HepG2 (cell line): ENCODE measurements around the gene PRR35. TPM values are rescaled to one million over a fixed set of nuclear protein-coding genes. Genes with fewer than 3 reads are reported as not detected.

Experiments used
- ATAD3A ChIP-seq: sonication (generic); formaldehyde crosslinking; IDR thresholded peaks from 2 replicates; pipeline ENCODE4 v1.4.0; 2020; ENCODE audit warnings: missing genetic modification reagents
- ATF1 ChIP-seq: IDR thresholded peaks from 2 replicates; pipeline ENCODE4 v1.6.1; 2016; ENCODE audit warnings: mild to moderate bottlenecking, control low read depth
- FOSL2 ChIP-seq: sonication (generic); formaldehyde crosslinking; IDR thresholded peaks from 2 replicates; pipeline ENCODE4 v1.4.0; 2020; ENCODE audit warnings: missing genetic modification reagents
- MEF2D ChIP-seq: sonication (generic); formaldehyde crosslinking; IDR thresholded peaks from 2 replicates; pipeline ENCODE4 v1.5.1; 2020; ENCODE audit warnings: mild to moderate bottlenecking, missing genetic modification reagents
- NCOA2 ChIP-seq: sonication (generic); formaldehyde crosslinking; IDR thresholded peaks from 2 replicates; pipeline ENCODE4 v1.8.0; 2022; ENCODE audit warnings: inconsistent platforms
- NCOA5 ChIP-seq: sonication (generic); formaldehyde crosslinking; IDR thresholded peaks from 2 replicates; pipeline ENCODE4 v1.4.0; 2020; ENCODE audit warnings: missing genetic modification reagents
- NR2C2 ChIP-seq: sonication (generic); formaldehyde crosslinking; IDR thresholded peaks from 2 replicates; pipeline ENCODE4 v1.4.0; 2020; ENCODE audit warnings: missing genetic modification reagents, mild to moderate bottlenecking, moderate library complexity, borderline replicate concordance
- NR2F1 ChIP-seq, 2 experiments: fragments of 450-650 bp in 1 of 2; formaldehyde crosslinking in 1 of 2; IDR thresholded peaks; 2 replicates each; pipeline versions ENCODE4 v1.5.0 to v1.6.1; 2016 to 2020; ENCODE audit warnings: mild to moderate bottlenecking in 1 of 2, missing compliant biosample characterization in 1 of 2, missing genetic modification reagents in 1 of 2, moderate library complexity in 1 of 2
- NR2F2 ChIP-seq: IDR thresholded peaks from 2 replicates; pipeline ENCODE4 v1.6.1; 2012; ENCODE audit warnings: low read depth, inconsistent platforms, borderline replicate concordance
- PCBP2 ChIP-seq: fragments of 200-400 bp; formaldehyde crosslinking; optimal IDR thresholded peaks from 2 replicates; pipeline ENCODE3; 2018; ENCODE audit warnings: low read length, low read depth; ENCODE audit not compliant: poor library complexity, severe bottlenecking
- RFX3 ChIP-seq: IDR thresholded peaks from 2 replicates; pipeline ENCODE4 v1.6.1; 2016; ENCODE audit warnings: missing biosample characterization, missing genetic modification reagents
- RXRB ChIP-seq: IDR thresholded peaks from 2 replicates; pipeline ENCODE4 v1.6.1; 2016; ENCODE audit warnings: borderline replicate concordance, missing genetic modification reagents, missing compliant biosample characterization
- SNRNP70 ChIP-seq: fragments of 200-400 bp; formaldehyde crosslinking; IDR thresholded peaks from 2 replicates; pipeline ENCODE4 v1.6.1; 2017; ENCODE audit warnings: mild to moderate bottlenecking, low read depth, low read length, moderate library complexity
- TP53 ChIP-seq: sonication (generic); formaldehyde crosslinking; conservative IDR thresholded peaks from 2 replicates; pipeline ENCODE4 v1.4.0; 2020; ENCODE audit warnings: missing genetic modification reagents
- ZFP62 ChIP-seq: sonication (generic); formaldehyde crosslinking; IDR thresholded peaks from 2 replicates; pipeline ENCODE4 v1.4.0; 2020; ENCODE audit warnings: missing genetic modification reagents
- ZNF136 ChIP-seq: sonication (generic); formaldehyde crosslinking; IDR thresholded peaks from 2 replicates; pipeline ENCODE4 v1.8.1; 2022; ENCODE audit warnings: low read depth, mild to moderate bottlenecking, moderate library complexity, missing genetic modification reagents
- ZNF253 ChIP-seq: sonication (generic); formaldehyde crosslinking; IDR thresholded peaks from 2 replicates; pipeline ENCODE4 v1.8.0; 2022; ENCODE audit warnings: mild to moderate bottlenecking, missing genetic modification reagents, borderline replicate concordance
- ZNF260 ChIP-seq: sonication (generic); formaldehyde crosslinking; IDR thresholded peaks from 2 replicates; pipeline ENCODE4 v1.4.0; 2020; ENCODE audit warnings: missing genetic modification reagents, low read depth, mild to moderate bottlenecking, borderline replicate concordance
- ZNF329 ChIP-seq: sonication (generic); formaldehyde crosslinking; IDR thresholded peaks from 2 replicates; pipeline ENCODE4 v1.9.0; 2021; ENCODE audit warnings: low read depth, mild to moderate bottlenecking, missing genetic modification reagents
- ZNF556 ChIP-seq: sonication (generic); formaldehyde crosslinking; IDR thresholded peaks from 2 replicates; pipeline ENCODE4 v1.4.0; 2020; ENCODE audit warnings: mild to moderate bottlenecking, missing genetic modification reagents, borderline replicate concordance
- ZNF564 ChIP-seq: sonication (generic); formaldehyde crosslinking; IDR thresholded peaks from 2 replicates; pipeline ENCODE4 v1.8.1; 2023; ENCODE audit warnings: mild to moderate bottlenecking, missing genetic modification reagents
- ZNF790 ChIP-seq: sonication (generic); formaldehyde crosslinking; IDR thresholded peaks from 2 replicates; pipeline ENCODE4 v1.8.0; 2022; ENCODE audit warnings: missing genetic modification reagents, mild to moderate bottlenecking, borderline replicate concordance
- ZNF792 ChIP-seq: IDR thresholded peaks from 2 replicates; pipeline ENCODE4 v1.6.1; 2016
- ZNF878 ChIP-seq: sonication (generic); formaldehyde crosslinking; IDR thresholded peaks from 2 replicates; pipeline ENCODE4 v1.8.1; 2023; ENCODE audit warnings: mild to moderate bottlenecking, missing genetic modification reagents, moderate library complexity
- polyA plus RNA-seq, 8 experiments: library from polyadenylated mRNA; depleted of rRNA in 3 of 8; stranded (reverse) in 7 of 8; unstranded in 1 of 8; fragments of >200 nt; fragmentation: Illumina TruSeq in 4 of 8; extraction: Trizol in 4 of 8; gene quantifications; 2 replicates each; pipeline versions ENCODE4 v1.2.1 to v1.2.3, GENCODE V29; 2011 to 2016; ENCODE audit warnings: low read depth in 4 of 8, missing spikeins in 1 of 8, mixed read lengths in 1 of 8; ENCODE audit not compliant: insufficient read depth in 1 of 8
- total RNA-seq, 5 experiments: library from RNA; depleted of rRNA; stranded (reverse); fragments of >200 nt; fragmentation: Illumina TruSeq; extraction: Trizol; gene quantifications; 2 replicates each; pipeline ENCODE4 v1.2.3, GENCODE V29; 2016; ENCODE audit warnings: low read depth in 1 of 5
- TF ChIP-seq, protein P1 (sequence below): sonication (generic); formaldehyde crosslinking; IDR thresholded peaks from 2 replicates; pipeline ENCODE4 v1.4.0; 2020; ENCODE audit warnings: missing genetic modification reagents, borderline replicate concordance
- TF ChIP-seq, protein P2 (sequence below): IDR thresholded peaks from 2 replicates; pipeline ENCODE4 v1.6.1; 2016; ENCODE audit warnings: missing compliant biosample characterization, missing genetic modification reagents, borderline replicate concordance
- TF ChIP-seq, protein P3 (sequence below): IDR thresholded peaks from 2 replicates; pipeline ENCODE4 v1.6.1; 2016; ENCODE audit warnings: low read depth, control low read depth
- TF ChIP-seq, protein P4 (sequence below): sonication (generic); formaldehyde crosslinking; IDR thresholded peaks from 2 replicates; pipeline ENCODE4 v1.8.0; 2022; ENCODE audit warnings: missing genetic modification reagents, low read depth, mild to moderate bottlenecking, borderline replicate concordance

The PRR35 gene
- total and polyA plus RNA-seq, 2 of the 13 experiments (the other 11 are each of a cell fraction or from before 2014, with no cell fraction given): 0.07 to 0.16 TPM

DNA sequence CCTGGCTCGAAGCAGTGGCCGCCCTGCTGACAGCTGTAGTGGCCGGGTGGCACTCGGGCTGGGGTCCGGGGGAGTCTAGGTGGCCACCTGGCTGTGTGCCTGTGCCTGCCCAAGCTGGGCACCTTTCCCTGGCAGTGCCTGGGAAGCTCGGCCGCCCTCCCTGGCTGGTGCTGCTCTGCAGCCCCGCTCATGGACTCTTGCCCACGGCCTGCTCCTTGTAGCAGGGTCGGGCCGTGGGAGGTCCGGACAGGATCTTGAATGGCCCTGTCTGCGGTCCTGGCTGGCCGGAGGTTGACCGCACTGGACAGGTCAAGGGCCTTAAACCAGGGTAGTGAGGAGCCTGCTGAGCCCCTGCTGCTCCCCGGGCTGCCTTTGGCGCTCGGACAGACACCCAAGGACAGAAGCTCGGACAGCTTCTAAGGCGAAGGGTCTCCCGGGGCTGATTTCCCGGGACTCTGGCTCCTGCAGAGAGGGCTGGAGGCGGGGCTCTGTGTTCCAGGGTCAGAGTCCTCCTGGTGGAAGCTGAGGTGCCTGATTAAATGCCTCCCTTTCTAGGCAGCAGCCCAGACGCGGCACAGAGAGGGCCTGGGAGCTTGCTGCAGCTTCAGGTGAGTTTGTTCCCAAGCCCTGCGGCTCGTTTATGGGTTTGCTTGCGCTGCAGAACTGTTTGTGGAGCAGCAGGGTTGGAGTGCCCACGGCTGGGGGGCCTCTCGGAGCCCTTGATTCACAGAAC is 26.6 kb upstream of the PRR35 start (continued):
- TF ChIP-seq RFX3 (CRISPR knock-in tag) (no peak), ZNF878 (no peak), NR2F2 (no peak), ZNF253 (CRISPR knock-in tag) (no peak), RXRB (CRISPR knock-in tag) (peak; percentile 53; the same call in 1 of the 2 replicates), PCBP2 (no peak), NCOA2 (CRISPR knock-in tag) (no peak), ATAD3A (CRISPR knock-in tag) (no peak), ZNF136 (CRISPR knock-in tag) (no peak), ATF1 (no peak), ZNF792 (no peak), ZNF790 (CRISPR knock-in tag) (no peak), ZNF556 (no peak), NR2F1 (CRISPR knock-in tag; IDR thresholded peaks at IDR 0.05) (no peak), ZNF329 (CRISPR knock-in tag) (no peak), FOSL2 (CRISPR knock-in tag) (no peak), MEF2D (CRISPR knock-in tag) (no peak), ZFP62 (no peak), ZNF564 (CRISPR knock-in tag) (0 out of 2 replicates have a peak, but pooled peaks have one; percentile 38), ZNF260 (CRISPR knock-in tag) (no peak), NCOA5 (CRISPR knock-in tag) (no peak), NR2C2 (CRISPR knock-in tag) (peak; percentile 31; the same call in 1 of the 2 replicates), SNRNP70 (no peak), TP53 (CRISPR knock-in tag) (no peak; the same call in 1 of the 2 replicates)
- TF ChIP-seq, protein P1, sequence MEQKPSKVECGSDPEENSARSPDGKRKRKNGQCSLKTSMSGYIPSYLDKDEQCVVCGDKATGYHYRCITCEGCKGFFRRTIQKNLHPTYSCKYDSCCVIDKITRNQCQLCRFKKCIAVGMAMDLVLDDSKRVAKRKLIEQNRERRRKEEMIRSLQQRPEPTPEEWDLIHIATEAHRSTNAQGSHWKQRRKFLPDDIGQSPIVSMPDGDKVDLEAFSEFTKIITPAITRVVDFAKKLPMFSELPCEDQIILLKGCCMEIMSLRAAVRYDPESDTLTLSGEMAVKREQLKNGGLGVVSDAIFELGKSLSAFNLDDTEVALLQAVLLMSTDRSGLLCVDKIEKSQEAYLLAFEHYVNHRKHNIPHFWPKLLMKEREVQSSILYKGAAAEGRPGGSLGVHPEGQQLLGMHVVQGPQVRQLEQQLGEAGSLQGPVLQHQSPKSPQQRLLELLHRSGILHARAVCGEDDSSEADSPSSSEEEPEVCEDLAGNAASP: no peak
- TF ChIP-seq, protein P2, sequence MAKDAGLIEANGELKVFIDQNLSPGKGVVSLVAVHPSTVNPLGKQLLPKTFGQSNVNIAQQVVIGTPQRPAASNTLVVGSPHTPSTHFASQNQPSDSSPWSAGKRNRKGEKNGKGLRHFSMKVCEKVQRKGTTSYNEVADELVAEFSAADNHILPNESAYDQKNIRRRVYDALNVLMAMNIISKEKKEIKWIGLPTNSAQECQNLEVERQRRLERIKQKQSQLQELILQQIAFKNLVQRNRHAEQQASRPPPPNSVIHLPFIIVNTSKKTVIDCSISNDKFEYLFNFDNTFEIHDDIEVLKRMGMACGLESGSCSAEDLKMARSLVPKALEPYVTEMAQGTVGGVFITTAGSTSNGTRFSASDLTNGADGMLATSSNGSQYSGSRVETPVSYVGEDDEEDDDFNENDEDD (CRISPR knock-in tag): peak; percentile 32; the same call in 1 of the 2 replicates
- TF ChIP-seq, protein P3, sequence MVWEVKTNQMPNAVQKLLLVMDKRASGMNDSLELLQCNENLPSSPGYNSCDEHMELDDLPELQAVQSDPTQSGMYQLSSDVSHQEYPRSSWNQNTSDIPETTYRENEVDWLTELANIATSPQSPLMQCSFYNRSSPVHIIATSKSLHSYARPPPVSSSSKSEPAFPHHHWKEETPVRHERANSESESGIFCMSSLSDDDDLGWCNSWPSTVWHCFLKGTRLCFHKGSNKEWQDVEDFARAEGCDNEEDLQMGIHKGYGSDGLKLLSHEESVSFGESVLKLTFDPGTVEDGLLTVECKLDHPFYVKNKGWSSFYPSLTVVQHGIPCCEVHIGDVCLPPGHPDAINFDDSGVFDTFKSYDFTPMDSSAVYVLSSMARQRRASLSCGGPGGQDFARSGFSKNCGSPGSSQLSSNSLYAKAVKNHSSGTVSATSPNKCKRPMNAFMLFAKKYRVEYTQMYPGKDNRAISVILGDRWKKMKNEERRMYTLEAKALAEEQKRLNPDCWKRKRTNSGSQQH (CRISPR knock-in tag): no peak
- TF ChIP-seq, protein P4, sequence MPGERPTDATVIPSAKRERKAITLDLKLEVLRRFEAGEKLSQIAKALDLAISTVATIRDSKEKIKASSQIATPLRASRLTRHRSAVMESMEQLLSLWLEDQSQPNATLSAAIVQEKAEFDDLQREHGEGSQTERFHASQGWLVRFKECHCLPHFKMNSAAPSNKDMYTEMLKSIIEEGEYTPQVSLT (CRISPR knock-in tag): no peak
